Sciatic nerve (tissue), 2 donors: ENCODE data around the gene ALX1. TPM values are rescaled to one million over a fixed set of nuclear protein-coding genes. Genes with fewer than 3 reads are reported as not detected.

ENCODE experiments used
- ATAC-seq: fragments of 200-7000 bp; cut with Tn5 transposase; one replicate; pipeline ENCODE4 v1.9.1; 2020; ENCODE audit warnings: mild to moderate bottlenecking, moderate library complexity
- DNase-seq: peaks from one replicate; pipeline ENCODE4 v3.0.0-alpha.2; 2020; ENCODE audit warnings: low spot score
- intact Hi-C: fragments of 100-400 bp; cut with DNase I; formaldehyde crosslinking; loops from one replicate; pipeline ENCODE4 v1.14.2; 2022
- total RNA-seq: library from RNA; stranded (reverse); fragmentation: NEBNext Ultra II Directional; extraction: Animal tissue kit (Norgen Biotek cat#: 25700); gene quantifications from one replicate; pipeline ENCODE4 v1.2.1, GENCODE V29; 2021
- donor health status: DM: no; HTN: no; CAD: no.
- donor health status: DM: no; HTN: no; CAD: no.

ALX1 gene
- 0.22 TPM for total RNA-seq

- no peak for DNase-seq
- peak; percentile 51 for ATAC-seq
- intact Hi-C loops: no loop called here
These were observed at the start of gene ALX1 for GRCh38 chr12:85280165-85280983. ALX1 (plus strand) TSS chr12:85280220; CDS start chr12:85280262, 42 bp downstream.

GRCh38 chr12:85237327-85237726, 42.7 kb upstream of the ALX1 start:
- DNase-seq: no peak
- intact Hi-C loops: no loop called here
- ATAC-seq: no peak

GRCh38 chr12:85244561-85244960, 35.5 kb upstream of the ALX1 start:
- intact Hi-C loops: no loop called here
- ATAC-seq (no peak), DNase-seq (no peak)

GRCh38 chr12:85253853-85254252, 26.2 kb upstream of the ALX1 start:
- intact Hi-C loops: no loop called here
- DNase-seq: no peak
- ATAC-seq: no peak

GRCh38 chr12:85257671-85258070, 22.3 kb upstream of the ALX1 start:
- ATAC-seq: no peak
- intact Hi-C loops: no loop called here
- DNase-seq: no peak

- DNase-seq (no peak), ATAC-seq (no peak)
- intact Hi-C loops: no loop called here
These were observed 19.6 kb upstream of the ALX1 start for GRCh38 chr12:85260447-85260846.

GRCh38 chr12:85260896-85261295, 19.1 kb upstream of the ALX1 start:
- no peak for ATAC-seq
- no peak for DNase-seq
- intact Hi-C loops: no loop called here

GRCh38 chr12:85266356-85266755, 13.7 kb upstream of the ALX1 start:
- DNase-seq (no peak), ATAC-seq (no peak)
- intact Hi-C loops: no loop called here

GRCh38 chr12:85273381-85274314, 6.4 kb upstream of the ALX1 start:
- intact Hi-C loops: no loop called here
- ATAC-seq: no peak
- DNase-seq: peak; percentile 45

GRCh38 chr12:85274315-85274651, 5.7 kb upstream of the ALX1 start:
- no peak for ATAC-seq
- no peak for DNase-seq
- intact Hi-C loops: no loop called here

- intact Hi-C loops: no loop called here
- DNase-seq: peak; percentile 51
- no peak for ATAC-seq
These were observed 4.6 kb upstream of the ALX1 start for GRCh38 chr12:85275374-85275773.

- intact Hi-C loops: no loop called here
- no peak for ATAC-seq
- no peak for DNase-seq
These were observed 2.8 kb upstream of the ALX1 start for GRCh38 chr12:85277191-85277590.

- no peak for DNase-seq
- intact Hi-C loops: no loop called here
- no peak for ATAC-seq
These were observed 2.0 kb upstream of the ALX1 start for GRCh38 chr12:85277900-85278597.

- ATAC-seq: no peak
- no peak for DNase-seq
- intact Hi-C loops: no loop called here
These were observed 1.2 kb upstream of the ALX1 start for GRCh38 chr12:85278598-85279448.

GRCh38 chr12:85279449-85280164, 413 bp upstream of the ALX1 start:
- intact Hi-C loops: no loop called here
- ATAC-seq (peak; percentile 75), DNase-seq (peak; percentile 53)

GRCh38 chr12:85280984-85281630, 1.1 kb downstream of the ALX1 start:
- intact Hi-C loops: no loop called here
- ATAC-seq: no peak
- no peak for DNase-seq

GRCh38 chr12:85281636-85282312, 1.8 kb downstream of the ALX1 start:
- DNase-seq (no peak), ATAC-seq (no peak)
- intact Hi-C loops: no loop called here
